Activated CD8-positive, alpha-beta T cell treated with anti-CD3 and anti-CD28 coated beads, Interleukin-2, amount 10 ng/mL, durations not matched to agents 7 days and 5 days (primary cell): ENCODE measurements around the gene RECQL. TPM values are rescaled to one million over a fixed set of nuclear protein-coding genes. Genes with fewer than 3 reads are reported as not detected.

ENCODE experiments used
- ATAC-seq: fragments of 150-1000 bp; cut with Tn5 transposase; one replicate; pipeline ENCODE4 v1.10.0; 2021; ENCODE audit warnings: moderate library complexity
- CTCF ChIA-PET: fragments of 350-600 bp; sonication (Branson Sonifier 250); formaldehyde crosslinking; loops from one replicate; lab custom pipeline; 2021; ENCODE audit warnings: antibody characterized with exemption; lab: Charles Lee
- POLR2A ChIA-PET: fragments of 350-600 bp; sonication (Branson Sonifier 250); formaldehyde crosslinking; loops from one replicate; lab custom pipeline; 2021; ENCODE audit warnings: antibody characterized with exemption; lab: Charles Lee
- DNase-seq: peaks from one replicate; pipeline ENCODE4 v3.0.0-alpha.2; 2020
- H3K27ac Mint-ChIP-seq: one replicate; pipeline ENCODE4 v1.8.0; 2021; ENCODE audit warnings: mild to moderate bottlenecking, mixed read lengths
- H3K27me3 Mint-ChIP-seq: one replicate; pipeline ENCODE4 v1.8.0; 2021; ENCODE audit warnings: low read depth, mixed read lengths
- H3K36me3 Mint-ChIP-seq: one replicate; pipeline ENCODE4 v1.8.0; 2021; ENCODE audit warnings: low read depth, mixed read lengths
- H3K4me1 Mint-ChIP-seq: one replicate; pipeline ENCODE4 v1.8.0; 2021; ENCODE audit warnings: low read depth, mixed read lengths
- H3K4me3 Mint-ChIP-seq: one replicate; pipeline ENCODE4 v1.8.0; 2021; ENCODE audit warnings: mild to moderate bottlenecking, mixed read lengths
- H3K9me3 Mint-ChIP-seq: one replicate; pipeline ENCODE4 v1.8.0; 2022; ENCODE audit warnings: mixed read lengths; ENCODE audit not compliant: insufficient read depth
- total RNA-seq, 2 experiments: library from RNA; stranded (reverse); gene quantifications; one replicate each; pipeline ENCODE4 v1.2.3, GENCODE V29; 2021

Gene RECQL
- total RNA-seq, 2 experiments from 2014 or later = 92.3 to 92.6 TPM

DNA sequence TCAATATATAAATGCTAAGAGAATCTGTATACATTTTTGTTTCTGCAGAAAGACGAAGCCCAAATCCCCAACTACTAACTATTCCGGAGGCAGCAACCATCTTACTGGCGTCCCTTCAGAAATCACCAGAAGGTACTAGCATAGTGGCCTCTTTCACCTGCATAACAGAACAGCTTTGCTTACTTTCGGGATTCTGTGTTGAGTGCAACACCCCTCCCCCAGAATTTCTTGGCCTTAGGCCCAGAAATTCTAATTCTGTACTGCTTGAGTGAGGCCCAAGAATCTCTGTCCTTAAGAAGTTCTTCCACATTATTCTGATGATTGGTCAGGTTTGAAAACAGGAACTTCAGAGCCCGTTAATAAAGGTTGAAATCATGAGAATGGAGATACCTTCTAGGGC lies 27.5 kb upstream of the RECQL start:
- Mint-ChIP-seq H3K27ac (no peak overlapping the region), H3K4me3 (no peak overlapping the region), H3K4me1 (peaks cover 4% of the 10 kb centered on the region), H3K27me3 (peaks cover 37% of the 10 kb centered on the region), H3K36me3 (no peaks in the 10 kb centered on the region), H3K9me3 (no peaks in the 10 kb centered on the region)
- DNase-seq (no peak), ATAC-seq (no peak)
- ChIA-PET CTCF (interaction anchor here (1.2 kb wide), 2 partner anchors 120 to 151 kb away, joined by 3 read pairs; no protein-coding TSS in a partner anchor), POLR2A (no interaction called here)

DNA sequence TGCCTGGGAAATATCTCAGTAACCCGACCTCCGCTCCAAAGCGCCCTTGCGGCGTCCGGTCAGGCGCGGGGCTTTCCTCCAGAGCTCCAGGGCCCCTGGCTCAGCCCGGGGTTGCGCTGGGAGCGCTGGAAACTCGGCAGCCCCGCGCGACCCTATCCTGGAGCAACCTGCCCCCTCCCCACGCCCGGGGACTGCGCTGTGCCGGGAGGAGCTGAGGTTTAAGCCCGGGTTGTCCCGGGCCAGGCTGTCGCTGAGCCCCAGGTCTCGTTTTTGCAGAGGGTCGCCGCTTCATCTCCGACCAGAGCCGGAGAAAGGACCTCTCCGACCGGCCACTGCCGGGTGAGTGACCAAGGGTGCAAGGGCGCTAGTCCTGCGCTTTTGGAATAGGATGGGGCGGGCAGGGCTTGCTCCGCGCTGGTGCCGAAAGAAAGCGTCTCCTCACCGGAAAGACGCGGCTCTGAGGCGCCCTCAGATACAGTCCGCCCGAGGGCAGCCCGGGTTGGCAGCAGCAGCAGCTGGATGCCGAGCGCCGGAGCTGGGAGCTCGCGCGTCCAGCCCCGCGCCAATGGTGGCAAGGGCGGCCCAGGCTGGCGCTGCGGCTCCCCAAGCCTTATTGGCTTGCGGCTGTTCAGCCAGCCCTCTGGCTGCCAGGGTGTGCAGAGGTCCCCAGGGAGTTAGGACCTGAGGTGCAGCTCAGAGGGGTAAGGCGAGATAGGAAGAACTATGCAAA lies 26.2 kb upstream of the RECQL start:
- DNase-seq (peak; percentile 71), ATAC-seq (peak; percentile 99)
- Mint-ChIP-seq H3K27ac (no peak overlapping the region), H3K4me3 (peak overlapping the region; percentile 73), H3K36me3 (no peaks in the 10 kb centered on the region), H3K9me3 (no peaks in the 10 kb centered on the region), H3K27me3 (peaks cover 42% of the 10 kb centered on the region), H3K4me1 (peaks cover 4% of the 10 kb centered on the region)
- ChIA-PET POLR2A (interaction anchor here (0.6 to 1.1 kb wide), 3 partner anchors 9 to 49 kb away, joined by 3 to 4 read pairs (median 4); no protein-coding TSS in a partner anchor), CTCF (interaction anchor here (0.9 to 1.2 kb wide), 4 partner anchors 15 to 218 kb away, joined by 3 to 4 read pairs (median 3); partner anchors contain the start of gene GOLT1B)

GRCh38 chr12:21526721-21527345 lies 25.4 kb upstream of the RECQL start:
- Mint-ChIP-seq H3K27me3 (peaks cover 44% of the 10 kb centered on the region), H3K36me3 (no peaks in the 10 kb centered on the region), H3K27ac (no peak overlapping the region), H3K4me3 (peak overlapping the region; percentile 46), H3K4me1 (peaks cover 4% of the 10 kb centered on the region), H3K9me3 (no peaks in the 10 kb centered on the region)
- CTCF ChIA-PET = interaction anchor here (0.7 to 1.2 kb wide), 4 partner anchors 16 to 230 kb away, joined by 3 to 4 read pairs (median 3); partner anchors contain the start of gene GOLT1B
- ATAC-seq (no peak), DNase-seq (no peak)
- POLR2A ChIA-PET = interaction anchor here (1.1 kb wide), 1 partner anchor 8 kb away, joined by 4 read pairs; no protein-coding TSS in a partner anchor

DNA sequence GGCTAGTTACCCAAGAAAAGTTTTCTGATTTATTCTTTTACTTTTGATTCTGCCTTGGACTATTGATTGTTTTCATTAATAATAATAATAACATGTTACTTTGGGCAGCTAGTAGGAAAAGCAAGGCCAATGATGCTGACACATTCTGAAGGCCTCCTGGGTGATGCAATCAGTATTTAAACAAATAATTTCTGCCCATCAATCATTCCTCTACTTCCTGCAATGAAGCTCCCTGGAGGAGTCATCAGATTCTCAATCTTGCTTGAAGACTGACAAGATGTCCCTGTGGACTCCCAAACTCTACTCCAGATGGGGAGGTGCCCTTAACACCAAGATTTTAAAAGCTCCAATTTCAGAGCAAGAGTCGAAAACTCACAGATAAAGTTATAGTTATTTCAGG lies 24.6 kb upstream of the RECQL start, which contains the start of gene SPX:
Gene SPX, plus strand, starts transcription at position 244 of the 400 bp plus-strand sequence. CDS start 177 bp downstream, outside the sequence.
- Mint-ChIP-seq H3K36me3 (no peaks in the 10 kb centered on the region), H3K27me3 (peaks cover 40% of the 10 kb centered on the region), H3K4me1 (peaks cover 4% of the 10 kb centered on the region), H3K9me3 (no peaks in the 10 kb centered on the region), H3K27ac (no peak within 1 kb of the TSS), H3K4me3 (peak within 1 kb of the TSS; percentile 46)
- no peak for ATAC-seq
- CTCF ChIA-PET = interaction anchor here (0.7 to 1.2 kb wide), 3 partner anchors 16 to 230 kb away, joined by 3 to 4 read pairs (median 3); partner anchors contain the start of gene GOLT1B
- no peak for DNase-seq
- POLR2A ChIA-PET = no interaction called here

GRCh38 chr12:21523148-21523547 lies 21.7 kb upstream of the RECQL start:
- H3K36me3 Mint-ChIP-seq = peaks cover 5% of the 10 kb centered on the region
- H3K4me3 Mint-ChIP-seq = no peak overlapping the region
- ATAC-seq = no peak
- H3K4me1 Mint-ChIP-seq = peaks cover 2% of the 10 kb centered on the region
- POLR2A ChIA-PET = no interaction called here
- no peak overlapping the region for H3K27ac Mint-ChIP-seq
- DNase-seq = no peak
- H3K27me3 Mint-ChIP-seq = peaks cover 22% of the 10 kb centered on the region
- H3K9me3 Mint-ChIP-seq = no peaks in the 10 kb centered on the region
- CTCF ChIA-PET = no interaction called here

GRCh38 chr12:21521541-21521940 lies 20.1 kb upstream of the RECQL start:
- Mint-ChIP-seq H3K27me3 (peaks cover 18% of the 10 kb centered on the region), H3K4me3 (no peak overlapping the region), H3K4me1 (no peaks in the 10 kb centered on the region), H3K36me3 (peaks cover 9% of the 10 kb centered on the region), H3K27ac (no peak overlapping the region), H3K9me3 (no peaks in the 10 kb centered on the region)
- ATAC-seq (no peak), DNase-seq (no peak)
- ChIA-PET POLR2A (no interaction called here), CTCF (no interaction called here)

GRCh38 chr12:21518451-21518850 lies 17.0 kb upstream of the RECQL start:
- Mint-ChIP-seq H3K27ac (no peak overlapping the region), H3K4me1 (no peaks in the 10 kb centered on the region), H3K36me3 (peaks cover 25% of the 10 kb centered on the region), H3K9me3 (no peaks in the 10 kb centered on the region), H3K4me3 (no peak overlapping the region), H3K27me3 (peaks cover 4% of the 10 kb centered on the region)
- CTCF ChIA-PET = interaction anchor here (0.7 kb wide), 1 partner anchor 9 kb away, joined by 3 read pairs; no protein-coding TSS in a partner anchor
- POLR2A ChIA-PET = interaction anchor here (1.2 kb wide), 2 partner anchors 9 to 16 kb away, joined by 3 to 4 read pairs; no protein-coding TSS in a partner anchor
- ATAC-seq (no peak), DNase-seq (no peak)

DNA sequence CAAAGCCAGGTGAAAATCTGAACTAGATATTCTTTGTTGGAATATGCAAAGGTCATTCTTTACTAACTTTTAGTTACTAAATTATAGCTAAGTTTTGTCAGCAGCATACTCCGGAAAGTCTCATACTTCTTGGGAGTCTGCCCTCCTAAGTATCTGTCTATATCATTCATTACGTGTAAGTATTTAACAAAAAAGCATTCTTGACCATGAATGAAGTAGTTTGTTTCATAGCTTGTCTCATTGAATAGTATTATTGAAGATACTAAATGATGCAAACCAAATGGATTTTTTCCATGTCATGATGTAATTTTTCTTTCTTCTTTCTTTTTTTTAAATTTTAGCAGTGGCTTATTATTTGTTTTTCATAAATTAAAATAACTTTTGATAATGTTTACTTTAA lies 14.8 kb upstream of the RECQL start:
- peaks cover 41% of the 10 kb centered on the region for H3K36me3 Mint-ChIP-seq
- no peaks in the 10 kb centered on the region for H3K27me3 Mint-ChIP-seq
- ATAC-seq (no peak), DNase-seq (no peak)
- peaks cover 2% of the 10 kb centered on the region for H3K4me1 Mint-ChIP-seq
- no peak overlapping the region for H3K4me3 Mint-ChIP-seq
- ChIA-PET POLR2A (no interaction called here), CTCF (interaction anchor here (0.9 kb wide), 1 partner anchor 164 kb away, joined by 3 read pairs; no protein-coding TSS in a partner anchor)
- no peak overlapping the region for H3K27ac Mint-ChIP-seq
- no peaks in the 10 kb centered on the region for H3K9me3 Mint-ChIP-seq

DNA sequence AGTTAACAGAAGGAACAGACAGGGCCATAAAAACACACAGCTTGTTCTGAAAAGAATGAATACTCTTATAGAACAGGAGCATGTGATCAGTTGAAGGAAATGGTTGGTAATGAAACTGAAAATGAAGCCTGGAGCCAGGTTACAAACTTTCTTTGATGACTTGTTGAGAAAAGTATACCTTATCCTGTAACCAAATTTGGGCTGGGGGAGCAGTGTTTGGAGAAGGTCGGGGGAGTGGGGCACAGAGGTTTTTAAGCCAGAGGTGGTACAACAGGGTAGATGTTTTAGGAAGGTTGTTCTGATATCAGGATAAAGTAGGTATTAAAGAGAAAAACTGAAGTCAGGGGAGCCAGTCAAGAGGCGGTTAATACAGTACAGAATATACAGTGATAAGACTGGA lies 8.3 kb upstream of the RECQL start:
- ChIA-PET CTCF (interaction anchor here (1.0 to 1.8 kb wide), 4 partner anchors 8 to 170 kb away, joined by 3 to 5 read pairs (median 4); partner anchors contain the start of genes GOLT1B, RECQL and SPX), POLR2A (interaction anchor here (1.8 to 3.4 kb wide), 2 partner anchors 8 to 147 kb away, joined by 9 to 29 read pairs; partner anchors contain the start of genes GOLT1B and RECQL)
- H3K27me3 Mint-ChIP-seq = no peaks in the 10 kb centered on the region
- peak; percentile 94 for ATAC-seq
- peaks cover 53% of the 10 kb centered on the region for H3K36me3 Mint-ChIP-seq
- peaks cover 34% of the 10 kb centered on the region for H3K4me1 Mint-ChIP-seq
- no peaks in the 10 kb centered on the region for H3K9me3 Mint-ChIP-seq
- peak overlapping the region; percentile 95 for H3K27ac Mint-ChIP-seq
- H3K4me3 Mint-ChIP-seq = peak overlapping the region; percentile 69
- DNase-seq = peak; percentile 47

DNA sequence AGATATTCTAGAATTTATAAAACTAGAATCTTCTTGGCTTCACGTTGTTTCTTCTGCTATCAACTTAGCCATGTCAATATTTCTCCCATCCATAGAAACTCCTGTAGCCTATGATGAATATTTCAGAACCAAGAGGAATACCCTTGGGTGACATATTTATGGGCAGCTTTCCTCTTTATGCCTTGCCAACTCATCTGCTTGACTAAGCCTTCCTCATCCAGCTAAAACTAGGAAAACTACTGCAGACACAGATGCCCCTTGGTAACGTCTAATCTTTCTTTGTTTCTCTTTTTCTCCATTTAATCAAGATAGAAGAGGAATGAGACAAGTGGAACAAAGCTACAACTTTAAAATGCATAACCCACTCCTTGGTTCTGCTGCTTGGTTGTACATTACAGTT lies 6.4 kb upstream of the RECQL start:
- Mint-ChIP-seq H3K27ac (no peak overlapping the region), H3K9me3 (no peaks in the 10 kb centered on the region), H3K27me3 (no peaks in the 10 kb centered on the region), H3K4me3 (no peak overlapping the region), H3K36me3 (peaks cover 45% of the 10 kb centered on the region), H3K4me1 (peaks cover 52% of the 10 kb centered on the region)
- DNase-seq = no peak
- ChIA-PET CTCF (interaction anchor here (1.0 to 1.4 kb wide), 2 partner anchors 70 to 172 kb away, joined by 3 to 5 read pairs; partner anchors contain the start of gene PYROXD1), POLR2A (interaction anchor here (1.1 to 2.0 kb wide), 2 partner anchors 70 to 149 kb away, joined by 4 to 9 read pairs; partner anchors contain the start of genes LDHB and PYROXD1)
- no peak for ATAC-seq

DNA sequence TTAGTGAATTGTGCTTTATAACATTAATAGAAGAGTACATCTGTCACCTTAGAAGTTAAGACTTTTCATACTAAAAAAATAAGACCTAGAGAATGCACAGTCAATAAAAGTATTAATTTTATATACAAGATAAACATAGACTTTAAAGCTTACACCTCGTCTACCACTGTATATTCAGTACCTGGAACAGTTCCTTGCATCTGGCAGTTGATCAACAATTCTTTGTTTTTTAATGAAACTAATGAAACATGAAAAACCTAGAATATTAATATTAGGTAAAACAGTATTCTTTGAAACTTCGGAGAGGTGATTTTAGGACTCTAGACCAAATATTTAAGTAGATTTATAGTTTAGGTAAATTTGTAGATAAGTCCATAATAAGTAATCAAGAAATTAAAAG lies 4.5 kb upstream of the RECQL start:
- ChIA-PET POLR2A (interaction anchor here (2.0 kb wide), 1 partner anchor 151 kb away, joined by 9 read pairs; the partner anchor contains the start of gene LDHB), CTCF (interaction anchor here (1.5 kb wide), 1 partner anchor 14 kb away, joined by 6 read pairs; no protein-coding TSS in a partner anchor)
- no peak for ATAC-seq
- peaks cover 34% of the 10 kb centered on the region for H3K36me3 Mint-ChIP-seq
- no peaks in the 10 kb centered on the region for H3K27me3 Mint-ChIP-seq
- peaks cover 54% of the 10 kb centered on the region for H3K4me1 Mint-ChIP-seq
- no peak overlapping the region for H3K4me3 Mint-ChIP-seq
- no peak overlapping the region for H3K27ac Mint-ChIP-seq
- no peak for DNase-seq
- no peaks in the 10 kb centered on the region for H3K9me3 Mint-ChIP-seq
